HCT116 (cell line): Measurements from ENCODE around the gene PGRMC2. TPM values are rescaled to one million over a fixed set of nuclear protein-coding genes. Genes with fewer than 3 reads are reported as not detected.

ENCODE experiments used
- ATAC-seq: fragments of 200-7000 bp; cut with Tn5 transposase; 2 replicates; pipeline ENCODE4 v1.9.1; 2020; ENCODE audit warnings: mild to moderate bottlenecking, moderate library complexity
- BruUV-seq: library from RNA; stranded (reverse); fragments of 400-500 nt; replicated peaks from 2 replicates; lab custom pipeline; 2021; lab: Mats Ljungman, UMichigan
- CTCF ChIA-PET: fragments of 300-600 bp; sonication (Branson Sonifier 250); formaldehyde crosslinking; loops from one replicate; lab custom pipeline; 2021; ENCODE audit warnings: antibody characterized with exemption; lab: Charles Lee
- POLR2A ChIA-PET: fragments of 300-600, 350-600 bp; sonication (Branson Sonifier 250); formaldehyde crosslinking; loops from one replicate; lab custom pipeline; 2021; ENCODE audit warnings: antibody characterized with exemption; lab: Charles Lee
- RAD21 ChIA-PET, 2 experiments: fragments of 300-600 bp; sonication (Branson Sonifier 250); formaldehyde crosslinking; loops; one replicate each; lab custom pipeline; 2023; ENCODE audit warnings: low total read pairs in 2 of 2; ENCODE audit not compliant: uncharacterized antibody in 2 of 2, unreplicated experiment in 2 of 2, low non-redundant PET in 1 of 2; lab: Charles Lee
- DNase-seq: peaks from one replicate; pipeline ENCODE4 v3.0.0-alpha.2; 2010; ENCODE audit warnings: low read depth, low spot score
- H2AFZ ChIP-seq: fragments of 200-600 bp; shearing (Covaris generic), sonication (generic); 2 replicates; pipeline ENCODE4 v1.6.1; 2017; ENCODE audit warnings: low read depth, mixed run types, mixed read lengths, antibody characterized with exemption, low read length; ENCODE audit not compliant: poor library complexity, severe bottlenecking
- H3K27ac ChIP-seq: 2 replicates; pipeline ENCODE4 v1.5.1; 2012; ENCODE audit warnings: low read depth, low read length
- H3K27me3 ChIP-seq: fragments of 200-600 bp; sonication (generic); 2 replicates; pipeline ENCODE4 v1.6.1; 2016; ENCODE audit warnings: mixed run types, low read length, mixed read lengths; ENCODE audit not compliant: insufficient read depth
- H3K36me3 ChIP-seq, 2 experiments: fragments of 200-500 bp in 1 of 2; fragments of 200-600 bp in 1 of 2; sonication (Bioruptor generic) in 1 of 2; sonication (generic) in 1 of 2; 2 replicates each; pipeline versions ENCODE4 v1.5.1 to v1.6.1; 2014 to 2016; ENCODE audit warnings: low read length in 2 of 2, inconsistent platforms in 1 of 2, mixed read lengths in 1 of 2, mixed run types in 1 of 2; ENCODE audit not compliant: insufficient read depth in 2 of 2, control insufficient read depth in 1 of 2
- H3K4me1 ChIP-seq, 2 experiments: fragments of 200-600 bp in 1 of 2; sonication (generic) in 1 of 2; 2 replicates each; pipeline versions ENCODE4 v1.5.1 to v1.6.1; 2012 to 2017; ENCODE audit warnings: low read length in 2 of 2, inconsistent platforms in 1 of 2, mild to moderate bottlenecking in 1 of 2, mixed read lengths in 1 of 2, mixed run types in 1 of 2, moderate library complexity in 1 of 2; ENCODE audit not compliant: insufficient read depth in 2 of 2, control insufficient read depth in 1 of 2
- H3K4me2 ChIP-seq: fragments of 200-600 bp; sonication (generic); 2 replicates; pipeline ENCODE4 v1.6.1; 2017; ENCODE audit warnings: mixed run types, low read length, mixed read lengths
- H3K4me3 ChIP-seq, 2 experiments: fragments of 200-600 bp in 1 of 2; sonication (generic) in 1 of 2; replicated peaks in 1 of 2; 2 replicates each; pipeline ENCODE4 v1.5.1; 2011 to 2016; ENCODE audit warnings: low read length in 2 of 2, control low read depth in 1 of 2, low read depth in 1 of 2, mild to moderate bottlenecking in 1 of 2, mixed read lengths in 1 of 2, mixed run types in 1 of 2
- H3K79me2 ChIP-seq: fragments of 200-600 bp; sonication (generic); 2 replicates; pipeline ENCODE4 v1.6.1; 2017; ENCODE audit warnings: mild to moderate bottlenecking, mixed run types, low read length, moderate library complexity, mixed read lengths; ENCODE audit not compliant: insufficient read depth
- H3K9ac ChIP-seq: fragments of 200-600 bp; sonication (generic); 2 replicates; pipeline ENCODE4 v1.6.1; 2016; ENCODE audit warnings: low read length, mixed read lengths
- H3K9me2 ChIP-seq: fragments of 200-600 bp; sonication (generic), shearing (Covaris generic); 2 replicates; pipeline ENCODE4 v1.6.1; 2017; ENCODE audit warnings: mixed run types, mild to moderate bottlenecking, moderate library complexity; ENCODE audit not compliant: insufficient read depth
- H3K9me3 ChIP-seq, 2 experiments: fragments of 200-500 bp in 1 of 2; fragments of 200-600 bp in 1 of 2; sonication (Bioruptor generic) in 1 of 2; sonication (generic) in 1 of 2; 2 replicates each; pipeline ENCODE4 v1.6.1; 2014 to 2017; ENCODE audit warnings: low read length in 2 of 2, mixed read lengths in 2 of 2, inconsistent platforms in 1 of 2, low read depth in 1 of 2, mild to moderate bottlenecking in 1 of 2, mixed run types in 1 of 2, moderate library complexity in 1 of 2; ENCODE audit not compliant: control insufficient read depth in 1 of 2, insufficient read depth in 1 of 2
- H4K20me1 ChIP-seq: fragments of 200-600 bp; sonication (generic), shearing (Covaris generic); 2 replicates; pipeline ENCODE4 v1.6.1; 2017; ENCODE audit warnings: mixed run types, mild to moderate bottlenecking, moderate library complexity; ENCODE audit not compliant: insufficient read depth
- ATF3 ChIP-seq: IDR thresholded peaks from 2 replicates; pipeline ENCODE4 v1.6.1; 2012
- CTCF ChIP-seq, 3 experiments: fragments of 200-600 bp in 1 of 3; sonication (generic) in 1 of 3; IDR thresholded peaks in 2 of 3; conservative IDR thresholded peaks in 1 of 3; 2 replicates each; pipeline ENCODE4 v1.5.1; 2012 to 2017; ENCODE audit warnings: low read depth in 2 of 3, low read length in 2 of 3, antibody characterized with exemption in 1 of 3, borderline replicate concordance in 1 of 3, control low read depth in 1 of 3, mild to moderate bottlenecking in 1 of 3, mixed read lengths in 1 of 3, mixed run types in 1 of 3, moderate library complexity in 1 of 3; ENCODE audit not compliant: insufficient read depth in 1 of 3
- ELF1 ChIP-seq: IDR thresholded peaks from 2 replicates; pipeline ENCODE4 v1.6.1; 2012; ENCODE audit warnings: low read depth, borderline replicate concordance
- FOSL1 ChIP-seq: IDR thresholded peaks from 2 replicates; pipeline ENCODE4 v1.6.1; 2012; ENCODE audit warnings: low read depth
- MAX ChIP-seq: IDR thresholded peaks from 2 replicates; pipeline ENCODE4 v1.6.1; 2012
- POLR2A ChIP-seq: IDR thresholded peaks from 2 replicates; pipeline ENCODE4 v1.7.0; 2011; ENCODE audit warnings: borderline replicate concordance; ENCODE audit not compliant: insufficient read depth, insufficient read length; ENCODE audit errors: extremely low read depth
- RAD21 ChIP-seq: IDR thresholded peaks from 2 replicates; pipeline ENCODE4 v1.6.1; 2012; ENCODE audit warnings: low read depth, mild to moderate bottlenecking
- SP1 ChIP-seq: IDR thresholded peaks from 2 replicates; pipeline ENCODE4 v1.6.1; 2012; ENCODE audit warnings: low read depth
- TCF7L2 ChIP-seq: IDR thresholded peaks from 2 replicates; pipeline ENCODE4 v1.7.0; 2011; ENCODE audit warnings: borderline replicate concordance, inconsistent platforms; ENCODE audit not compliant: insufficient read depth, insufficient read length; ENCODE audit errors: extremely low read depth
- intact Hi-C: fragments of 100-400 bp; cut with micrococcal nuclease; formaldehyde crosslinking; loops from 2 replicates; pipeline ENCODE4 v1.10.0; 2022
- total RNA-seq: library from RNA; stranded (reverse); gene quantifications from one replicate; pipeline ENCODE4 v1.2.1, GENCODE V29; 2021; ENCODE audit not compliant: unreplicated experiment

The PGRMC2 gene
- total RNA-seq, 1 experiment from 2014 or later: 52.3 TPM

GRCh38 chr4:128281354-128281753 lies 6.3 kb downstream of the PGRMC2 start:
- no peaks in the 10 kb centered on the region for H3K36me3 ChIP-seq
- peaks cover 97% of the 10 kb centered on the region for H3K79me2 ChIP-seq
- no peak for TF ChIP-seq SP1
- TF ChIP-seq ELF1: no peak
- no peak for TF ChIP-seq FOSL1
- no peak for TF ChIP-seq MAX
- no peak for TF ChIP-seq RAD21
- TF ChIP-seq TCF7L2: no peak
- no peak for TF ChIP-seq POLR2A
- no peak for TF ChIP-seq ATF3
- TF ChIP-seq, all 23 proteins: peak for 0
- DNase-seq (no peak), ATAC-seq (no peak)
- no peak overlapping the region for H3K4me3 ChIP-seq
- H2AFZ ChIP-seq: no peak overlapping the region
- H3K9me3 ChIP-seq: no peaks in the 10 kb centered on the region
- ChIA-PET RAD21 (no interaction called here), POLR2A (no interaction called here), CTCF (no interaction called here)
- H3K4me1 ChIP-seq: peaks cover 3 to 8% of the 10 kb centered on the region in 2 experiments; a peak in 3 of 4 replicates
- H4K20me1 ChIP-seq: peaks cover 17% of the 10 kb centered on the region; the same call in 1 of the 2 replicates
- no peak overlapping the region for H3K9ac ChIP-seq
- no TSS peak for BruUV-seq
- no peak overlapping the region for H3K4me2 ChIP-seq
- H3K27me3 ChIP-seq: no peaks in the 10 kb centered on the region
- H3K27ac ChIP-seq: no peak overlapping the region
- H3K9me2 ChIP-seq: no peaks in the 10 kb centered on the region
- intact Hi-C loops: loop anchor here (10.0 kb wide), 1 partner anchor 217 kb away; the partner anchor contains the start of gene LARP1B

GRCh38 chr4:128279624-128280225 lies 7.9 kb downstream of the PGRMC2 start:
- Histone ChIP-seq H3K36me3 (no peaks in the 10 kb centered on the region), H3K79me2 (peaks cover 97% of the 10 kb centered on the region), H3K4me3 (no peak overlapping the region), H3K27me3 (no peaks in the 10 kb centered on the region), H4K20me1 (peaks cover 17% of the 10 kb centered on the region; the same call in 1 of the 2 replicates), H3K4me2 (no peak overlapping the region), H3K9me2 (no peaks in the 10 kb centered on the region), H3K4me1 (no peaks in the 10 kb centered on the region; a peak in 1 of 4 replicates), H3K9ac (no peak overlapping the region), H2AFZ (no peak overlapping the region), H3K9me3 (no peaks in the 10 kb centered on the region), H3K27ac (no peak overlapping the region)
- no peak for TF ChIP-seq CTCF (IDR thresholded peaks at IDR 0.05 in 2 of 3, conservative IDR thresholded peaks at IDR 0.05 in 1 of 3; ENCODE audit: borderline replicate concordance in 1 of 3, insufficient read depth in 1 of 3, low read depth in 2 of 3, low read length in 2 of 3)
- no TSS peak for BruUV-seq
- intact Hi-C loops: loop anchor here (10.0 kb wide), 1 partner anchor 215 kb away; the partner anchor contains the start of gene LARP1B
- ChIA-PET CTCF (no interaction called here), POLR2A (no interaction called here), RAD21 (no interaction called here)
- DNase-seq (no peak), ATAC-seq (no peak)
